Stimulated activated CD4-positive, alpha-beta T cell treated with anti-CD3 and anti-CD28 coated beads, Interleukin-12 subunit alpha, Interleukin-12 subunit beta, amount 100 ng/mL, for 24 hours (primary cell): Measurements from ENCODE around the gene CLPSL1.
"Not testable (repeated sequence)": the region's sequence is repeated elsewhere in the genome, so short reads cannot be mapped to it uniquely, and the experiment has no call there.

ENCODE experiments used
- DNase-seq, 2 experiments: peaks; one replicate each; pipeline ENCODE4 v3.0.0-alpha.2; 2020; ENCODE audit warnings: low read depth in 2 of 2

CLPSL1 gene

GRCh38 chr6:35780719-35781118, at the start of gene CLPSL1:
Gene CLPSL1 (plus strand): TSS chr6:35781019. CDS start chr6:35781111, 92 bp downstream.
- DNase-seq: no peak

GRCh38 chr6:35731414-35731735, 49.4 kb upstream of the CLPSL1 start:
- peak; percentile 83 to 96 for DNase-seq

GRCh38 chr6:35731736-35732532, 48.9 kb upstream of the CLPSL1 start:
- DNase-seq: peak; percentile 87 to 96

- no peak for DNase-seq
Measured at GRCh38 chr6:35733633-35734032, 47.2 kb upstream of the CLPSL1 start.

GRCh38 chr6:35734319-35734718, 46.5 kb upstream of the CLPSL1 start:
- DNase-seq: not testable (repeated sequence)

GRCh38 chr6:35735452-35735851, 45.4 kb upstream of the CLPSL1 start:
- DNase-seq: no peak

GRCh38 chr6:35736253-35736894, 44.4 kb upstream of the CLPSL1 start:
- peak; percentile 67 to 86 for DNase-seq

GRCh38 chr6:35736982-35737412, 43.8 kb upstream of the CLPSL1 start, which contains the start of gene ARMC12:
Gene ARMC12 (plus strand): TSS chr6:35737032. CDS start chr6:35737109, 77 bp downstream.
- no peak for DNase-seq

- DNase-seq: no peak
Measured at GRCh38 chr6:35737413-35738211, 43.2 kb upstream of the CLPSL1 start.

GRCh38 chr6:35739645-35740524, 40.9 kb upstream of the CLPSL1 start:
- no peak for DNase-seq

- DNase-seq: no peak
Measured at GRCh38 chr6:35742842-35743241, 38.0 kb upstream of the CLPSL1 start.

- no peak for DNase-seq
Measured at GRCh38 chr6:35745509-35745908, 35.3 kb upstream of the CLPSL1 start.

GRCh38 chr6:35746516-35746915, 34.3 kb upstream of the CLPSL1 start:
- DNase-seq: no peak

- DNase-seq: no peak
Measured at GRCh38 chr6:35747877-35748276, 32.9 kb upstream of the CLPSL1 start.

- no peak for DNase-seq
Measured at GRCh38 chr6:35750557-35750956, 30.3 kb upstream of the CLPSL1 start.

- no peak for DNase-seq
Measured at GRCh38 chr6:35751594-35751993, 29.2 kb upstream of the CLPSL1 start.

- no peak for DNase-seq
Measured at GRCh38 chr6:35752330-35752729, 28.5 kb upstream of the CLPSL1 start.

- no peak for DNase-seq
Measured at GRCh38 chr6:35754452-35755277, 26.2 kb upstream of the CLPSL1 start.

GRCh38 chr6:35755278-35755924, 25.4 kb upstream of the CLPSL1 start:
- DNase-seq: no peak
